Upper lobe of left lung (tissue), 6 donors: ENCODE results near the gene CNTNAP2. TPM values are rescaled to one million over a fixed set of nuclear protein-coding genes. Genes with fewer than 3 reads are reported as not detected.

Experiments
- ATAC-seq, 2 donors: fragments of 200-7000 bp; cut with Tn5 transposase; one replicate each; pipeline ENCODE4 v1.9.1; 2022; ENCODE audit warnings: mild to moderate bottlenecking in 2 of 2, moderate library complexity in 2 of 2; ENCODE audit not compliant: low FRiP score in 2 of 2
- DNase-seq, 2 donors: peaks; one replicate each; pipeline ENCODE4 v3.0.0-alpha.2; 2019 to 2020
- H3K27ac ChIP-seq, 4 donors: fragments of 200-600 bp; sonication (generic); one replicate each; pipeline ENCODE4 v1.5.1; 2016 to 2019
- H3K27me3 ChIP-seq, 4 donors: fragments of 200-600 bp; sonication (generic); one replicate each; pipeline ENCODE4 v1.5.1; 2017 to 2019
- H3K36me3 ChIP-seq, 4 donors: fragments of 200-600 bp; sonication (generic); one replicate each; pipeline ENCODE4 v1.5.1; 2016 to 2019
- H3K4me1 ChIP-seq, 4 donors: fragments of 200-600 bp; sonication (generic); one replicate each; pipeline ENCODE4 v1.5.1; 2018 to 2019
- H3K4me3 ChIP-seq, 4 donors: fragments of 200-600 bp; sonication (generic); one replicate each; pipeline ENCODE4 v1.5.1; 2017 to 2019; ENCODE audit warnings: mild to moderate bottlenecking in 2 of 4, moderate library complexity in 1 of 4
- H3K9me3 ChIP-seq, 4 donors: fragments of 200-600 bp; sonication (generic); one replicate each; pipeline ENCODE4 v1.5.1; 2018 to 2019
- CTCF ChIP-seq, 6 experiments: fragments of 450-650 bp in 4 of 6; fragments of 200-600 bp in 2 of 6; sonication (generic) in 2 of 6; IDR thresholded peaks; one replicate each; pipeline ENCODE4 v1.5.1; 2016 to 2019; ENCODE audit warnings: antibody characterized with exemption in 6 of 6
- EP300 ChIP-seq, 4 donors: sonication (generic); formaldehyde crosslinking; IDR thresholded peaks; one replicate each; pipeline ENCODE4 v1.5.1; 2017; ENCODE audit warnings: antibody characterized with exemption in 4 of 4, control low read depth in 2 of 4
- POLR2A ChIP-seq, 4 donors: fragments of 450-650 bp; IDR thresholded peaks; one replicate each; pipeline ENCODE4 v1.5.1; 2016 to 2017; ENCODE audit warnings: antibody characterized with exemption in 4 of 4, mild to moderate bottlenecking in 2 of 4
- POLR2AphosphoS5 ChIP-seq, 2 donors: sonication (generic); formaldehyde crosslinking; IDR thresholded peaks; one replicate each; pipeline ENCODE4 v1.5.1; 2017; ENCODE audit warnings: antibody characterized with exemption in 2 of 2
- WGBS, 2 donors: methylation state at CpG; one replicate each; pipeline ENCODE4 v1.1.5; 2017 to 2018; 5-methylcytosine and 5-hydroxymethylcytosine counted together
- total RNA-seq, 6 donors: library from RNA; depleted of rRNA in 4 of 6; stranded (reverse); fragments of >200 nt in 4 of 6; gene quantifications; one replicate each; pipeline versions ENCODE4 v1.1.0 to v1.2.1, GENCODE V29; 2016 to 2021
- donor health status: DM: no; HTN: no; CAD: no; lungs with moderate emphysema.
- donor health status: DM: no; HTN: yes; CAD: no; lungs with severe emphysema.

CNTNAP2 gene
- total RNA-seq, 6 donors from 2014 or later: 0.06 to 1.0 (median 0.37) TPM

GRCh38 chr7:147041438-147041837 is 924.8 kb downstream of the CNTNAP2 start:
- WGBS, 2 donors: 84 to 86% methylated on average over 2 of the region's 2 CpGs

GRCh38 chr7:147044941-147045340 is 928.3 kb downstream of the CNTNAP2 start:
- H3K36me3 ChIP-seq: no peaks in the 10 kb centered on the region
- H3K4me3 ChIP-seq: no peak overlapping the region
- no peaks in the 10 kb centered on the region for H3K27me3 ChIP-seq
- H3K4me1 ChIP-seq: no peaks in the 10 kb centered on the region
- DNase-seq: no peak
- 68 to 71% methylated on average over 6 of the region's 6 CpGs for WGBS, 2 donors
- ATAC-seq: no peak
- H3K9me3 ChIP-seq: no peaks in the 10 kb centered on the region
- TF ChIP-seq CTCF (IDR thresholded peaks at IDR 0.05) (no peak), POLR2AphosphoS5 (IDR thresholded peaks at IDR 0.05) (no peak), EP300 (IDR thresholded peaks at IDR 0.05) (no peak), POLR2A (IDR thresholded peaks at IDR 0.05) (no peak)
- no peak overlapping the region for H3K27ac ChIP-seq

More at GRCh38 chr7:147041438-147041837, 924.8 kb downstream of the CNTNAP2 start:
- no peak overlapping the region for H3K4me3 ChIP-seq
- no peaks in the 10 kb centered on the region for H3K36me3 ChIP-seq
- H3K4me1 ChIP-seq: no peaks in the 10 kb centered on the region
- TF ChIP-seq POLR2A (IDR thresholded peaks at IDR 0.05): no peak
- no peak for TF ChIP-seq CTCF (IDR thresholded peaks at IDR 0.05)
- TF ChIP-seq POLR2AphosphoS5 (IDR thresholded peaks at IDR 0.05): no peak
- TF ChIP-seq EP300 (IDR thresholded peaks at IDR 0.05): no peak
- H3K27me3 ChIP-seq: no peaks in the 10 kb centered on the region
- ATAC-seq (no peak), DNase-seq (no peak)
- H3K9me3 ChIP-seq: no peaks in the 10 kb centered on the region
- no peak overlapping the region for H3K27ac ChIP-seq

GRCh38 chr7:147047696-147048095 is 931.1 kb downstream of the CNTNAP2 start:
- Histone ChIP-seq H3K27me3 (no peaks in the 10 kb centered on the region), H3K4me3 (no peak overlapping the region), H3K9me3 (no peaks in the 10 kb centered on the region), H3K27ac (no peak overlapping the region), H3K4me1 (no peaks in the 10 kb centered on the region), H3K36me3 (no peaks in the 10 kb centered on the region)
- 77 to 84% methylated on average over 2 of the region's 2 CpGs for WGBS, 2 donors
- ATAC-seq (no peak), DNase-seq (no peak)
- TF ChIP-seq POLR2AphosphoS5 (IDR thresholded peaks at IDR 0.05) (no peak), EP300 (IDR thresholded peaks at IDR 0.05) (no peak), CTCF (IDR thresholded peaks at IDR 0.05) (no peak), POLR2A (IDR thresholded peaks at IDR 0.05) (no peak)

GRCh38 chr7:147048864-147049263 is 932.3 kb downstream of the CNTNAP2 start:
- Histone ChIP-seq H3K27me3 (no peaks in the 10 kb centered on the region), H3K4me3 (no peak overlapping the region), H3K9me3 (no peaks in the 10 kb centered on the region), H3K36me3 (no peaks in the 10 kb centered on the region), H3K4me1 (no peaks in the 10 kb centered on the region), H3K27ac (no peak overlapping the region)
- no peak for DNase-seq
- 67 to 69% methylated on average over 5 of the region's 5 CpGs for WGBS, 2 donors
- no peak for TF ChIP-seq EP300 (IDR thresholded peaks at IDR 0.05)
- no peak for TF ChIP-seq POLR2A (IDR thresholded peaks at IDR 0.05)
- no peak for TF ChIP-seq CTCF (IDR thresholded peaks at IDR 0.05)
- no peak for TF ChIP-seq POLR2AphosphoS5 (IDR thresholded peaks at IDR 0.05)
- no peak for ATAC-seq

- no peaks in the 10 kb centered on the region for H3K9me3 ChIP-seq
- DNase-seq: no peak
These were observed 936.2 kb downstream of the CNTNAP2 start for GRCh38 chr7:147052818-147053217.

More at GRCh38 chr7:147052818-147053217, 936.2 kb downstream of the CNTNAP2 start:
- H3K4me1 ChIP-seq: no peaks in the 10 kb centered on the region
- H3K27ac ChIP-seq: no peak overlapping the region
- no peak overlapping the region for H3K4me3 ChIP-seq
- no peaks in the 10 kb centered on the region for H3K27me3 ChIP-seq
- TF ChIP-seq POLR2A (IDR thresholded peaks at IDR 0.05): no peak
- no peak for TF ChIP-seq POLR2AphosphoS5 (IDR thresholded peaks at IDR 0.05)
- TF ChIP-seq EP300 (IDR thresholded peaks at IDR 0.05): no peak
- no peak for TF ChIP-seq CTCF (IDR thresholded peaks at IDR 0.05)
- H3K36me3 ChIP-seq: no peaks in the 10 kb centered on the region
- ATAC-seq: no peak
